ENCODE measurements around the gene KCNF1.

The KCNF1 gene

GRCh38 chr2:10915731-10916276, 4.1 kb downstream of the KCNF1 start:
- FAIRE-seq (no peak), DNase-seq (ENCODE audit: insufficient read length, low spot score) (no peak)
- TF ChIP-seq CTCF (IDR thresholded peaks at IDR 0.05; ENCODE audit: insufficient read depth, missing control alignments), result no peak

GRCh38 chr2:10916953-10917352, 5.2 kb downstream of the KCNF1 start:
- no peak for TF ChIP-seq CTCF (IDR thresholded peaks at IDR 0.05; ENCODE audit: insufficient read depth, missing control alignments)
- DNase-seq (ENCODE audit: insufficient read length, low spot score) (no peak), FAIRE-seq (no peak)

GRCh38 chr2:10917927-10918326, 6.2 kb downstream of the KCNF1 start:
- no peak for TF ChIP-seq CTCF (IDR thresholded peaks at IDR 0.05; ENCODE audit: insufficient read depth, missing control alignments)
- FAIRE-seq (no peak), DNase-seq (ENCODE audit: insufficient read length, low spot score) (no peak)

- FAIRE-seq (no peak), DNase-seq (ENCODE audit: insufficient read length, low spot score) (no peak)
- TF ChIP-seq CTCF (IDR thresholded peaks at IDR 0.05; ENCODE audit: insufficient read depth, missing control alignments), result no peak
Measured at GRCh38 chr2:10918661-10919409, 7.1 kb downstream of the KCNF1 start.

- FAIRE-seq, result no peak
- no peak for TF ChIP-seq CTCF (IDR thresholded peaks at IDR 0.05; ENCODE audit: insufficient read depth, missing control alignments)
- DNase-seq (ENCODE audit: insufficient read length, low spot score), result no peak
Measured at GRCh38 chr2:10919410-10919770, 7.7 kb downstream of the KCNF1 start.

- FAIRE-seq (no peak), DNase-seq (ENCODE audit: insufficient read length, low spot score) (no peak)
- TF ChIP-seq CTCF (IDR thresholded peaks at IDR 0.05; ENCODE audit: insufficient read depth, missing control alignments), result no peak
Measured at GRCh38 chr2:10919771-10920621, 8.3 kb downstream of the KCNF1 start.

All from D721Med (cell line).